Neural cell (in vitro differentiated cells): Measurements from ENCODE around the gene TEKT4.

ENCODE experiments used
- EP300 ChIP-seq: fragments of 450-650 bp; conservative IDR thresholded peaks from 2 replicates; pipeline ENCODE4 v1.6.1; 2014; ENCODE audit warnings: antibody characterized with exemption, mild to moderate bottlenecking, moderate library complexity; ENCODE audit not compliant: poor library complexity, severe bottlenecking
- EZH2 ChIP-seq: fragments of 200-600, 300-800 bp; shearing (Covaris generic), sonication (generic); IDR thresholded peaks from 2 replicates; pipeline ENCODE4 v1.6.1; 2014; ENCODE audit warnings: antibody characterized with exemption, low read length, borderline replicate concordance, mild to moderate bottlenecking; ENCODE audit not compliant: insufficient read depth, poor library complexity, severe bottlenecking
- MXI1 ChIP-seq: fragments of 450-650 bp; conservative IDR thresholded peaks from 2 replicates; pipeline ENCODE4 v1.6.1; 2014; ENCODE audit warnings: antibody characterized with exemption, mild to moderate bottlenecking; ENCODE audit not compliant: poor library complexity, severe bottlenecking
- POLR2AphosphoS5 ChIP-seq: IDR thresholded peaks from 2 replicates; pipeline ENCODE4 v1.6.1; 2012
- TF ChIP-seq, protein P1 (sequence below): fragments of 450-650 bp; IDR thresholded peaks from 2 replicates; pipeline ENCODE4 v1.5.1; 2014; ENCODE audit warnings: antibody characterized with exemption, mild to moderate bottlenecking, moderate library complexity; ENCODE audit not compliant: poor library complexity, severe bottlenecking

GRCh38 chr2:94880507-94880906 lies 9.3 kb downstream of the TEKT4 start:
- TF ChIP-seq, protein P1, sequence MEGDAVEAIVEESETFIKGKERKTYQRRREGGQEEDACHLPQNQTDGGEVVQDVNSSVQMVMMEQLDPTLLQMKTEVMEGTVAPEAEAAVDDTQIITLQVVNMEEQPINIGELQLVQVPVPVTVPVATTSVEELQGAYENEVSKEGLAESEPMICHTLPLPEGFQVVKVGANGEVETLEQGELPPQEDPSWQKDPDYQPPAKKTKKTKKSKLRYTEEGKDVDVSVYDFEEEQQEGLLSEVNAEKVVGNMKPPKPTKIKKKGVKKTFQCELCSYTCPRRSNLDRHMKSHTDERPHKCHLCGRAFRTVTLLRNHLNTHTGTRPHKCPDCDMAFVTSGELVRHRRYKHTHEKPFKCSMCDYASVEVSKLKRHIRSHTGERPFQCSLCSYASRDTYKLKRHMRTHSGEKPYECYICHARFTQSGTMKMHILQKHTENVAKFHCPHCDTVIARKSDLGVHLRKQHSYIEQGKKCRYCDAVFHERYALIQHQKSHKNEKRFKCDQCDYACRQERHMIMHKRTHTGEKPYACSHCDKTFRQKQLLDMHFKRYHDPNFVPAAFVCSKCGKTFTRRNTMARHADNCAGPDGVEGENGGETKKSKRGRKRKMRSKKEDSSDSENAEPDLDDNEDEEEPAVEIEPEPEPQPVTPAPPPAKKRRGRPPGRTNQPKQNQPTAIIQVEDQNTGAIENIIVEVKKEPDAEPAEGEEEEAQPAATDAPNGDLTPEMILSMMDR, result no peak
- TF ChIP-seq EP300 (no peak), POLR2AphosphoS5 (no peak), MXI1 (no peak), EZH2 (no peak)
